Measurements from ENCODE around the gene BDH1. TPM values are rescaled to one million over a fixed set of nuclear protein-coding genes. Genes with fewer than 3 reads are reported as not detected.

Gene BDH1
- total RNA-seq, 1 experiment from 2014 or later: 57.6 TPM

DNA sequence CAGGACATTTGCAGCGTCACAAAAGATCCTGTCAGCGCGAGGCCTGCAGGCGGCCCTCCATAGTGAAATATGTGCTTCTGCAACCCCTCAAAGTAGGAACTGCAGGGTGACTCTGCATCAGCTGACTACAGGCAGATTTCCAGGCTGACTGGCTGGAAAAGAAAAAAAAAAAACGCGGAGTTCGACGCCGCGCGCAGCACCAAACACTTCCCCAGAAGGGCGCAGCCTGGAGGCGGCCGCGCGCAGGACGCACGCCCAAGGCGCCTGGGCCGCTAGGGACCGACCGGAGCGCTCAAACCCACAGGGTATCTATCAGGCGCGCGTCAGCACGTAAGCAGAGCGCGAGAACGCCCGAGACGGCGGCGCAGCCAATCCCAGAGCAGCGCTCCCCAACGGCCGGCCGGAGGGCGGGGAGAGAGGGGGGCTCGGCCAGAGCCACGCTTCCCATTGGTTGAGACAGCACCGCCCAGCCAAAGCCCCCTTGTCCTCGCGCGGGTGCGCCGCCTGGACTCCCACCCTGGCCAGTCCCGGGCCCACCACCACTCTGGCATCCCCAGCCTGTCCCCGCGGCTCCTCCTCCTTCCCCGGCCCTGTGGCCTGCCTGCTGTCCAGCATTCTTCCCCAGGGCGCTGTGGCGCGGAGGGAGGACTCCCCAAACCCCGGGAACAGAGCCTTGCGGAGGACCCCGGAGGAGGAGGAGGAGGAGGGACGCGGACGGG, 1.0 kb downstream of the BDH1 start:
- Histone ChIP-seq H3K4me3 (ENCODE audit: low read depth, low read length, poor library complexity, severe bottlenecking) (peak overlapping the region; percentile 76), H3K4me1 (ENCODE audit: insufficient read depth, low read length, poor library complexity, severe bottlenecking) (peaks cover 6% of the 10 kb centered on the region), H3K27ac (ENCODE audit: low read depth, low read length, poor library complexity, severe bottlenecking) (peak overlapping the region; percentile 92), H3K36me3 (ENCODE audit: insufficient read depth, low read length, poor library complexity, severe bottlenecking) (no peaks in the 10 kb centered on the region), H3K9me3 (ENCODE audit: low read depth, low read length, poor library complexity, severe bottlenecking) (no peaks in the 10 kb centered on the region), H3K27me3 (replicated peaks; ENCODE audit: insufficient read depth, low read depth, low read length, poor library complexity) (no peaks in the 10 kb centered on the region)
- DNase-seq (ENCODE audit: low spot score): peak; percentile 99
- intact Hi-C loops (cut with micrococcal nuclease; ENCODE audit: unreplicated experiment): no loop called here
- no TSS peak for BruUV-seq (replicated peaks)
- TF ChIP-seq, protein P1, sequence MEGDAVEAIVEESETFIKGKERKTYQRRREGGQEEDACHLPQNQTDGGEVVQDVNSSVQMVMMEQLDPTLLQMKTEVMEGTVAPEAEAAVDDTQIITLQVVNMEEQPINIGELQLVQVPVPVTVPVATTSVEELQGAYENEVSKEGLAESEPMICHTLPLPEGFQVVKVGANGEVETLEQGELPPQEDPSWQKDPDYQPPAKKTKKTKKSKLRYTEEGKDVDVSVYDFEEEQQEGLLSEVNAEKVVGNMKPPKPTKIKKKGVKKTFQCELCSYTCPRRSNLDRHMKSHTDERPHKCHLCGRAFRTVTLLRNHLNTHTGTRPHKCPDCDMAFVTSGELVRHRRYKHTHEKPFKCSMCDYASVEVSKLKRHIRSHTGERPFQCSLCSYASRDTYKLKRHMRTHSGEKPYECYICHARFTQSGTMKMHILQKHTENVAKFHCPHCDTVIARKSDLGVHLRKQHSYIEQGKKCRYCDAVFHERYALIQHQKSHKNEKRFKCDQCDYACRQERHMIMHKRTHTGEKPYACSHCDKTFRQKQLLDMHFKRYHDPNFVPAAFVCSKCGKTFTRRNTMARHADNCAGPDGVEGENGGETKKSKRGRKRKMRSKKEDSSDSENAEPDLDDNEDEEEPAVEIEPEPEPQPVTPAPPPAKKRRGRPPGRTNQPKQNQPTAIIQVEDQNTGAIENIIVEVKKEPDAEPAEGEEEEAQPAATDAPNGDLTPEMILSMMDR (conservative IDR thresholded peaks at IDR 0.05; ENCODE audit: low read depth, low read length): peak; percentile 78
- TF ChIP-seq EZH2 (IDR thresholded peaks at IDR 0.05; ENCODE audit: borderline replicate concordance, low read depth, low read length, poor library complexity, severe bottlenecking): no peak
- CTCF ChIA-PET: interaction anchor here (0.7 to 1.5 kb wide), 2 partner anchors 43 to 299 kb away, joined by 3 to 8 read pairs; no protein-coding TSS in a partner anchor
- POLR2A ChIA-PET (ENCODE audit: low non-redundant PET): no interaction called here

DNA sequence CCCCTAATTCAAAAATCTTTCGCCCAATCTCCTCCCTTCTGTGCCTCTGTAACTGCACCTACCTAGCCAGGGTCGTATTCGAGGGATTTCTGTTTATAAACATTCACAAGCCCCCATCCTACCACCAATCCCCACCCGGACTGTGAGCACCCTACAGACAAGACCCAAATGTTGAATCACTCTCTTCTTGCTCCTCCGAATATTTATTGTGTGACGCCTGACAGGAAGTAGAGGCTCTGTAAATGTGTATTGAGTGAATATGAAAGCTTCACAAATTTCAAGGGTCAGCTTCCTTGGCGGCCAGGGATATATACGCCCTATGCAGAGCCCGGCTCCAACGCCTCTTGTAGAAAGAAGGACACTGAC, 1.6 kb downstream of the BDH1 start:
- H3K36me3 ChIP-seq (ENCODE audit: insufficient read depth, low read length, poor library complexity, severe bottlenecking): no peaks in the 10 kb centered on the region
- no peaks in the 10 kb centered on the region for H3K9me3 ChIP-seq (ENCODE audit: low read depth, low read length, poor library complexity, severe bottlenecking)
- ChIA-PET CTCF (interaction anchor here (0.7 to 1.5 kb wide), 2 partner anchors 42 to 298 kb away, joined by 3 to 8 read pairs; no protein-coding TSS in a partner anchor), POLR2A (ENCODE audit: low non-redundant PET) (no interaction called here)
- H3K27ac ChIP-seq (ENCODE audit: low read depth, low read length, poor library complexity, severe bottlenecking): peak overlapping the region; percentile 92
- H3K27me3 ChIP-seq (replicated peaks; ENCODE audit: insufficient read depth, low read depth, low read length, poor library complexity): no peaks in the 10 kb centered on the region
- DNase-seq (ENCODE audit: low spot score): no peak
- peaks cover 10% of the 10 kb centered on the region for H3K4me1 ChIP-seq (ENCODE audit: insufficient read depth, low read length, poor library complexity, severe bottlenecking)
- intact Hi-C loops (cut with micrococcal nuclease; ENCODE audit: unreplicated experiment): no loop called here
- no TSS peak for BruUV-seq (replicated peaks)
- H3K4me3 ChIP-seq (ENCODE audit: low read depth, low read length, poor library complexity, severe bottlenecking): peak overlapping the region; percentile 76
- TF ChIP-seq, protein P1 (conservative IDR thresholded peaks at IDR 0.05; ENCODE audit: low read depth, low read length): no peak
- TF ChIP-seq EZH2 (IDR thresholded peaks at IDR 0.05; ENCODE audit: borderline replicate concordance, low read depth, low read length, poor library complexity, severe bottlenecking): no peak

DNA sequence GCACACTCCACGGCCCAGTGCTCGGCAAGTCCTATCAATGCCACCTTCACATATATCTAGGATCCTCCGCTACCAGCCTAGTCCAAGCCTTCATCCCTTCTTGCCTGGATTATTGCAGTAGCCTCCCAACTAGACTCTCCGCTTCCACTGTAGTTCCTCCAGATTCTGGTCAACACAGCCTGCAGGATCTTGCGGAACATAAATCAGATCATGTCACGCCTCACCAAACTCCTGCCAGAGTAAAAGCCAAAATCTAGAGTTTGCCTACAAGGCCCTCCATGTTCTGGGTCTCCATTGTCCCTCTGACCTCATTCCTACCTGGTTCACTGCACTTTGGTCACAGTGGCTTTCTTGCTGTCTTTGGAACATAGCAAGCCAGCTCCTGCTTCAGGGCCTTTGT, 3.6 kb downstream of the BDH1 start:
- no peak for DNase-seq (ENCODE audit: low spot score)
- H3K4me3 ChIP-seq (ENCODE audit: low read depth, low read length, poor library complexity, severe bottlenecking): no peak overlapping the region
- ChIA-PET POLR2A (ENCODE audit: low non-redundant PET) (no interaction called here), CTCF (no interaction called here)
- TF ChIP-seq EZH2 (IDR thresholded peaks at IDR 0.05; ENCODE audit: borderline replicate concordance, low read depth, low read length, poor library complexity, severe bottlenecking): no peak
- TF ChIP-seq, protein P1 (conservative IDR thresholded peaks at IDR 0.05; ENCODE audit: low read depth, low read length): no peak
- intact Hi-C loops (cut with micrococcal nuclease; ENCODE audit: unreplicated experiment): no loop called here
- H3K4me1 ChIP-seq (ENCODE audit: insufficient read depth, low read length, poor library complexity, severe bottlenecking): peaks cover 10% of the 10 kb centered on the region
- no peaks in the 10 kb centered on the region for H3K27me3 ChIP-seq (replicated peaks; ENCODE audit: insufficient read depth, low read depth, low read length, poor library complexity)
- no peak overlapping the region for H3K27ac ChIP-seq (ENCODE audit: low read depth, low read length, poor library complexity, severe bottlenecking)
- H3K9me3 ChIP-seq (ENCODE audit: low read depth, low read length, poor library complexity, severe bottlenecking): no peaks in the 10 kb centered on the region
- H3K36me3 ChIP-seq (ENCODE audit: insufficient read depth, low read length, poor library complexity, severe bottlenecking): no peaks in the 10 kb centered on the region
- no TSS peak for BruUV-seq (replicated peaks)

Data from A673 (cell line).